WTC11 (cell line): ENCODE measurements around the gene SH3RF2. TPM values are rescaled to one million over a fixed set of nuclear protein-coding genes. Genes with fewer than 3 reads are reported as not detected.

Experiments
- ATAC-seq: fragments of 200-7000 bp; cut with Tn5 transposase; 2 replicates; pipeline ENCODE4 v1.10.0; 2021; ENCODE audit warnings: mild to moderate bottlenecking, moderate library complexity
- CTCF ChIA-PET: fragments of 300-600 bp; sonication (Branson Sonifier 250); formaldehyde crosslinking; loops from one replicate; lab custom pipeline; 2021; ENCODE audit warnings: antibody characterized with exemption; lab: Charles Lee
- POLR2A ChIA-PET: fragments of 350-600 bp; sonication (Branson Sonifier 250); formaldehyde crosslinking; loops from one replicate; lab custom pipeline; 2021; ENCODE audit warnings: antibody characterized with exemption; lab: Charles Lee
- DNase-seq: peaks from one replicate; pipeline ENCODE4 v3.0.0; 2021; ENCODE audit warnings: low spot score
- H3K27ac Mint-ChIP-seq: 2 replicates; pipeline ENCODE4 v1.8.0; 2021; ENCODE audit warnings: mixed read lengths
- H3K27me3 Mint-ChIP-seq: 2 replicates; pipeline ENCODE4 v1.8.0; 2021; ENCODE audit warnings: low read depth, mild to moderate bottlenecking, moderate library complexity, mixed read lengths
- H3K36me3 Mint-ChIP-seq: 2 replicates; pipeline ENCODE4 v1.8.0; 2021; ENCODE audit warnings: mixed read lengths
- H3K4me1 Mint-ChIP-seq: 2 replicates; pipeline ENCODE4 v1.8.0; 2022; ENCODE audit warnings: mixed read lengths
- H3K4me3 Mint-ChIP-seq: 2 replicates; pipeline ENCODE4 v1.8.0; 2021; ENCODE audit warnings: mild to moderate bottlenecking, moderate library complexity, mixed read lengths
- H3K9me3 Mint-ChIP-seq: 2 replicates; pipeline ENCODE4 v1.8.0; 2021; ENCODE audit warnings: mixed read lengths
- CBFB ChIP-seq: sonication (generic); formaldehyde crosslinking; IDR thresholded peaks from 2 replicates; pipeline ENCODE4 v1.8.1; 2022; ENCODE audit warnings: mild to moderate bottlenecking, low read depth, missing genetic modification reagents
- CREM ChIP-seq: sonication (generic); formaldehyde crosslinking; IDR thresholded peaks from 2 replicates; pipeline ENCODE4 v1.8.1; 2022; ENCODE audit warnings: mild to moderate bottlenecking, missing genetic modification reagents, moderate library complexity
- CTCF ChIP-seq: fragments of 200-600 bp; IDR thresholded peaks from 2 replicates; pipeline ENCODE4 v1.8.0; 2022; ENCODE audit warnings: antibody characterized with exemption
- MYBL2 ChIP-seq: sonication (generic); formaldehyde crosslinking; IDR thresholded peaks from 2 replicates; pipeline ENCODE4 v1.8.1; 2023; ENCODE audit warnings: mild to moderate bottlenecking, moderate library complexity, missing genetic modification reagents
- PREB ChIP-seq: sonication (generic); formaldehyde crosslinking; IDR thresholded peaks from 2 replicates; pipeline ENCODE4 v1.8.1; 2022; ENCODE audit warnings: mild to moderate bottlenecking, missing genetic modification reagents, moderate library complexity, borderline replicate concordance
- RORB ChIP-seq: fragments of 250-450 bp; sonication (Bioruptor Pico); IDR thresholded peaks from 2 replicates; pipeline ENCODE4 v1.9.0; 2021; ENCODE audit warnings: mild to moderate bottlenecking
- STAT6 ChIP-seq: sonication (generic); formaldehyde crosslinking; conservative IDR thresholded peaks from 2 replicates; pipeline ENCODE4 v1.8.1; 2023; ENCODE audit warnings: mild to moderate bottlenecking, low read depth, missing genetic modification reagents, moderate library complexity
- TEAD1 ChIP-seq: sonication (generic); formaldehyde crosslinking; IDR thresholded peaks from 2 replicates; pipeline ENCODE4 v1.8.0; 2022; ENCODE audit warnings: mild to moderate bottlenecking, missing genetic modification reagents
- TP53 ChIP-seq: sonication (generic); formaldehyde crosslinking; IDR thresholded peaks from 2 replicates; pipeline ENCODE4 v1.8.1; 2023; ENCODE audit warnings: mild to moderate bottlenecking, missing genetic modification reagents
- USF2 ChIP-seq: sonication (generic); formaldehyde crosslinking; IDR thresholded peaks from 2 replicates; pipeline ENCODE4 v1.8.1; 2023; ENCODE audit warnings: mild to moderate bottlenecking, missing genetic modification reagents, moderate library complexity
- ZNF232 ChIP-seq: sonication (generic); formaldehyde crosslinking; IDR thresholded peaks from 2 replicates; pipeline ENCODE4 v1.8.0; 2022; ENCODE audit warnings: mild to moderate bottlenecking, missing genetic modification reagents
- ZNF512 ChIP-seq: sonication (generic); formaldehyde crosslinking; IDR thresholded peaks from 2 replicates; pipeline ENCODE4 v1.8.1; 2022; ENCODE audit warnings: missing genetic modification reagents, borderline replicate concordance
- ZNF671 ChIP-seq: fragments of 250-450 bp; sonication (Bioruptor Pico); IDR thresholded peaks from 2 replicates; pipeline ENCODE4 v1.8.0; 2021; ENCODE audit warnings: mild to moderate bottlenecking
- total RNA-seq: library from RNA; stranded (reverse); gene quantifications from 3 replicates; pipeline ENCODE4 v1.2.3, GENCODE V29; 2021

Gene SH3RF2
- total RNA-seq, 1 experiment from 2014 or later: 0.83 TPM

GRCh38 chr5:145981589-145982571, 45.5 kb downstream of the SH3RF2 start (continued):
- no peak for TF ChIP-seq MYBL2

- no peak for ATAC-seq
- DNase-seq: no peak
- no peak overlapping the region for H3K27ac Mint-ChIP-seq
- peaks cover 9% of the 10 kb centered on the region for H3K4me1 Mint-ChIP-seq
- TF ChIP-seq ZNF232 (CRISPR knock-in tag) (no peak), ZNF671 (CRISPR knock-in tag) (no peak), CBFB (CRISPR knock-in tag) (no peak), TP53 (CRISPR knock-in tag) (no peak), RORB (CRISPR knock-in tag) (no peak), ZNF512 (CRISPR knock-in tag) (no peak), CTCF (no peak), USF2 (CRISPR knock-in tag) (no peak), PREB (no peak), CREM (CRISPR knock-in tag) (no peak), TEAD1 (no peak), STAT6 (CRISPR knock-in tag) (no peak)
- H3K9me3 Mint-ChIP-seq: no peaks in the 10 kb centered on the region
- 0 out of 2 replicates have a peak, but pooled peaks cover 3% of the 10 kb centered on the region for H3K27me3 Mint-ChIP-seq
- no peak overlapping the region for H3K4me3 Mint-ChIP-seq
- ChIA-PET POLR2A (no interaction called here), CTCF (interaction anchor here (1.0 to 2.1 kb wide), 4 partner anchors 35 to 94 kb away, joined by 3 to 12 read pairs (median 4); no protein-coding TSS in a partner anchor)
- H3K36me3 Mint-ChIP-seq: no peaks in the 10 kb centered on the region
These were observed 46.4 kb downstream of the SH3RF2 start for GRCh38 chr5:145982572-145983318.
